Measurements from ENCODE around the gene ZNF549. TPM values are rescaled to one million over a fixed set of nuclear protein-coding genes. Genes with fewer than 3 reads are reported as not detected.
A peak's percentile ranks its signal among the peaks of the same experiment; 100 is the strongest.

The ZNF549 gene
- total and polyA plus RNA-seq, 2 of the 13 experiments (the other 11 are each of a cell fraction or from before 2014, with no cell fraction given): 2.8 to 6.4 TPM

- no peak for TF ChIP-seq ZNF276 (CRISPR knock-in tag; IDR thresholded peaks at IDR 0.05; ENCODE audit: low read depth)
- 0 out of 2 replicates have a peak, but pooled peaks have one; percentile 48 for TF ChIP-seq EED (CRISPR knock-in tag; IDR thresholded peaks at IDR 0.05)
- no peak for TF ChIP-seq ZNF770 (CRISPR knock-in tag; IDR thresholded peaks at IDR 0.05)
- TF ChIP-seq SUZ12 (IDR thresholded peaks at IDR 0.05; ENCODE audit: low read depth, low read length): peak; percentile 72
- peak in 1 of 2 experiments; percentile 35; a peak in 1 of 4 replicates for TF ChIP-seq KLF16 (CRISPR knock-in tag; IDR thresholded peaks at IDR 0.05)
- TF ChIP-seq ZC3H4 (CRISPR knock-in tag; IDR thresholded peaks at IDR 0.05; ENCODE audit: borderline replicate concordance): no peak
- peak; percentile 88; the same call in 1 of the 2 replicates for TF ChIP-seq SIN3B (IDR thresholded peaks at IDR 0.05; ENCODE audit: low read length)
- TF ChIP-seq ZNF34 (CRISPR knock-in tag; IDR thresholded peaks at IDR 0.05; ENCODE audit: borderline replicate concordance): no peak
- 0 out of 2 replicates have a peak, but pooled peaks have one; percentile 67 for TF ChIP-seq MYPOP (CRISPR knock-in tag; IDR thresholded peaks at IDR 0.05)
- peak; percentile 58; the same call in 1 of the 2 replicates for TF ChIP-seq DMAP1 (CRISPR knock-in tag; IDR thresholded peaks at IDR 0.05)
- TF ChIP-seq ZMYM3 (CRISPR knock-in tag; IDR thresholded peaks at IDR 0.05): 0 out of 2 replicates have a peak, but pooled peaks have one; percentile 17
- TF ChIP-seq SAP130 (CRISPR knock-in tag; IDR thresholded peaks at IDR 0.05; ENCODE audit: low read depth): peak; percentile 100
- no peak for TF ChIP-seq ZNF691 (CRISPR knock-in tag; IDR thresholded peaks at IDR 0.05; ENCODE audit: borderline replicate concordance, low read depth)
- peak; percentile 67 for TF ChIP-seq KMT2B (CRISPR knock-in tag; IDR thresholded peaks at IDR 0.05)
- TF ChIP-seq ZNF788 (CRISPR knock-in tag; IDR thresholded peaks at IDR 0.05; ENCODE audit: borderline replicate concordance): peak; percentile 87
- 0 out of 2 replicates have a peak, but pooled peaks have one; percentile 69 for TF ChIP-seq NFATC3 (CRISPR knock-in tag; IDR thresholded peaks at IDR 0.05)
- no peak for TF ChIP-seq ZFP37 (CRISPR knock-in tag; IDR thresholded peaks at IDR 0.05; ENCODE audit: borderline replicate concordance)
- 0 out of 2 replicates have a peak, but pooled peaks have one; percentile 19 for TF ChIP-seq PRDM10 (CRISPR knock-in tag; IDR thresholded peaks at IDR 0.05; ENCODE audit: low read depth)
- TF ChIP-seq ATF7-NPFF (CRISPR knock-in tag; IDR thresholded peaks at IDR 0.05; ENCODE audit: low read depth): 0 out of 2 replicates have a peak, but pooled peaks have one; percentile 73
- no peak for TF ChIP-seq SYNCRIP (IDR thresholded peaks at IDR 0.05; ENCODE audit: insufficient read depth, low read depth, low read length)
These were observed 72.7 kb downstream of the ZNF549 start, which contains the start of gene ZNF530 (continued) for GRCh38 chr19:57599761-57600383.

All from HepG2 (cell line).